ENCODE results near the gene UCN2.

DNA sequence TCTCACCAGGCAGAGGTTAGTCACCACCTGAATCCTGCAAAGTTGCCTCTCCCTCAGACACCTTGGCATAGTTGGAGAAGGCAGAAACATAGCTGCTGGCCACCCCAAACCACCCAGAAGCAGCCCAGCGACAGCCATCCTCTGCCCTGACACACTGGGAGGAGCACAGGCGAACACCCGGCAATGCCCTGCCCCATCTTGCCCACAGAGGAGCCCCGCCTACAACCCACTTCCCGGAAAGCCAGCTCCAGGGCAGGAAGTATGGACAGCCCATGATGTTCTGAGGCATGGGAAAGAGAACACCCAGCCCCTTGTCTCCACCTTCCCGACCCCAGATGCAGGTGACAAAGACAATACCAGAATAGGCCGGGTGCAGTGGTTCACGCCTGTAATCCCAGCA lies 47.0 kb downstream of the UCN2 start:
- TF ChIP-seq POLR2AphosphoS5 (IDR thresholded peaks at IDR 0.05): no peak
- TF ChIP-seq, protein P1, sequence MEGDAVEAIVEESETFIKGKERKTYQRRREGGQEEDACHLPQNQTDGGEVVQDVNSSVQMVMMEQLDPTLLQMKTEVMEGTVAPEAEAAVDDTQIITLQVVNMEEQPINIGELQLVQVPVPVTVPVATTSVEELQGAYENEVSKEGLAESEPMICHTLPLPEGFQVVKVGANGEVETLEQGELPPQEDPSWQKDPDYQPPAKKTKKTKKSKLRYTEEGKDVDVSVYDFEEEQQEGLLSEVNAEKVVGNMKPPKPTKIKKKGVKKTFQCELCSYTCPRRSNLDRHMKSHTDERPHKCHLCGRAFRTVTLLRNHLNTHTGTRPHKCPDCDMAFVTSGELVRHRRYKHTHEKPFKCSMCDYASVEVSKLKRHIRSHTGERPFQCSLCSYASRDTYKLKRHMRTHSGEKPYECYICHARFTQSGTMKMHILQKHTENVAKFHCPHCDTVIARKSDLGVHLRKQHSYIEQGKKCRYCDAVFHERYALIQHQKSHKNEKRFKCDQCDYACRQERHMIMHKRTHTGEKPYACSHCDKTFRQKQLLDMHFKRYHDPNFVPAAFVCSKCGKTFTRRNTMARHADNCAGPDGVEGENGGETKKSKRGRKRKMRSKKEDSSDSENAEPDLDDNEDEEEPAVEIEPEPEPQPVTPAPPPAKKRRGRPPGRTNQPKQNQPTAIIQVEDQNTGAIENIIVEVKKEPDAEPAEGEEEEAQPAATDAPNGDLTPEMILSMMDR (IDR thresholded peaks at IDR 0.05): no peak

Measured in gastroesophageal sphincter (tissue), 3 donors.